HepG2 (cell line): Measurements from ENCODE around the gene TMEM255B. TPM values are rescaled to one million over a fixed set of nuclear protein-coding genes. Genes with fewer than 3 reads are reported as not detected.

Experiments used
- FIP1L1 ChIP-seq: fragments of 200-400 bp; formaldehyde crosslinking; IDR thresholded peaks from 2 replicates; pipeline ENCODE4 v1.6.1; 2018; ENCODE audit warnings: low read depth, mild to moderate bottlenecking, low read length, moderate library complexity, borderline replicate concordance; ENCODE audit not compliant: insufficient read depth
- KLF12 ChIP-seq: sonication (generic); formaldehyde crosslinking; IDR thresholded peaks from 2 replicates; pipeline ENCODE4 v1.4.0; 2020; ENCODE audit warnings: missing genetic modification reagents, borderline replicate concordance
- KLF15 ChIP-seq: sonication (generic); formaldehyde crosslinking; IDR thresholded peaks from 2 replicates; pipeline ENCODE4 v1.8.1; 2023; ENCODE audit warnings: borderline replicate concordance, mild to moderate bottlenecking, inconsistent platforms, missing genetic modification reagents, mixed read lengths
- MYNN ChIP-seq: sonication (generic); formaldehyde crosslinking; IDR thresholded peaks from 2 replicates; pipeline ENCODE4 v1.4.0; 2020; ENCODE audit warnings: mild to moderate bottlenecking, low read depth, missing genetic modification reagents
- PRPF4 ChIP-seq: fragments of 200-400 bp; formaldehyde crosslinking; IDR thresholded peaks from 2 replicates; pipeline ENCODE4 v1.6.1; 2016; ENCODE audit warnings: low read length, low read depth; ENCODE audit not compliant: poor library complexity, severe bottlenecking
- REXO4 ChIP-seq: sonication (generic); formaldehyde crosslinking; IDR thresholded peaks from 2 replicates; pipeline ENCODE4 v1.8.0; 2022; ENCODE audit warnings: missing genetic modification reagents, mild to moderate bottlenecking, borderline replicate concordance
- RFX1 ChIP-seq: fragments of 450-650 bp; IDR thresholded peaks from 2 replicates; pipeline ENCODE4 v1.6.1; 2017
- ZBTB3 ChIP-seq: sonication (generic); formaldehyde crosslinking; IDR thresholded peaks from 2 replicates; pipeline ENCODE4 v1.4.0; 2020; ENCODE audit warnings: low read depth, mild to moderate bottlenecking, moderate library complexity, missing genetic modification reagents, borderline replicate concordance
- ZMYM2 ChIP-seq: sonication (generic); formaldehyde crosslinking; IDR thresholded peaks from 2 replicates; pipeline ENCODE4 v1.8.0; 2022; ENCODE audit warnings: mild to moderate bottlenecking, missing genetic modification reagents
- ZNF235 ChIP-seq: sonication (generic); formaldehyde crosslinking; IDR thresholded peaks from 2 replicates; pipeline ENCODE4 v1.8.1; 2023; ENCODE audit warnings: mild to moderate bottlenecking, missing genetic modification reagents, borderline replicate concordance
- ZNF282 ChIP-seq: fragments of 450-650 bp; IDR thresholded peaks from 2 replicates; pipeline ENCODE4 v1.6.1; 2018; ENCODE audit not compliant: partially characterized antibody
- ZNF367 ChIP-seq: sonication (generic); formaldehyde crosslinking; IDR thresholded peaks from 2 replicates; pipeline ENCODE4 v1.4.0; 2020; ENCODE audit warnings: missing genetic modification reagents, borderline replicate concordance
- ZNF441 ChIP-seq: sonication (generic); formaldehyde crosslinking; IDR thresholded peaks from 2 replicates; pipeline ENCODE4 v1.7.0; 2021; ENCODE audit warnings: missing genetic modification reagents, borderline replicate concordance
- ZNF451 ChIP-seq: sonication (generic); formaldehyde crosslinking; IDR thresholded peaks from 2 replicates; pipeline ENCODE4 v1.5.0; 2020; ENCODE audit warnings: mild to moderate bottlenecking, missing genetic modification reagents
- polyA plus RNA-seq, 8 experiments: library from polyadenylated mRNA; depleted of rRNA in 3 of 8; stranded (reverse) in 7 of 8; unstranded in 1 of 8; fragments of >200 nt; fragmentation: Illumina TruSeq in 4 of 8; extraction: Trizol in 4 of 8; gene quantifications; 2 replicates each; pipeline versions ENCODE4 v1.2.1 to v1.2.3, GENCODE V29; 2011 to 2016; ENCODE audit warnings: low read depth in 4 of 8, missing spikeins in 1 of 8, mixed read lengths in 1 of 8; ENCODE audit not compliant: insufficient read depth in 1 of 8
- total RNA-seq, 5 experiments: library from RNA; depleted of rRNA; stranded (reverse); fragments of >200 nt; fragmentation: Illumina TruSeq; extraction: Trizol; gene quantifications; 2 replicates each; pipeline ENCODE4 v1.2.3, GENCODE V29; 2016; ENCODE audit warnings: low read depth in 1 of 5
- TF ChIP-seq, protein P1 (sequence below), 2 experiments: fragments of 450-650 bp in 1 of 2; sonication (generic) in 1 of 2; formaldehyde crosslinking in 1 of 2; IDR thresholded peaks; 2 replicates each; pipeline versions ENCODE4 v1.6.1 to v1.8.0; 2016 to 2022; ENCODE audit warnings: antibody characterized with exemption in 1 of 2, mild to moderate bottlenecking in 1 of 2, missing genetic modification reagents in 1 of 2
- TF ChIP-seq, protein P2 (sequence below): sonication (generic); formaldehyde crosslinking; IDR thresholded peaks from 2 replicates; pipeline ENCODE4 v1.8.1; 2023; ENCODE audit warnings: missing genetic modification reagents, inconsistent platforms, borderline replicate concordance
- TF ChIP-seq, protein P3 (sequence below): sonication (generic); formaldehyde crosslinking; IDR thresholded peaks from 2 replicates; pipeline ENCODE4 v1.5.1; 2020; ENCODE audit warnings: missing genetic modification reagents, mild to moderate bottlenecking, borderline replicate concordance

TMEM255B gene
- total and polyA plus RNA-seq, 2 of the 13 experiments (the other 11 are each of a cell fraction or from before 2014, with no cell fraction given) = not detected

DNA sequence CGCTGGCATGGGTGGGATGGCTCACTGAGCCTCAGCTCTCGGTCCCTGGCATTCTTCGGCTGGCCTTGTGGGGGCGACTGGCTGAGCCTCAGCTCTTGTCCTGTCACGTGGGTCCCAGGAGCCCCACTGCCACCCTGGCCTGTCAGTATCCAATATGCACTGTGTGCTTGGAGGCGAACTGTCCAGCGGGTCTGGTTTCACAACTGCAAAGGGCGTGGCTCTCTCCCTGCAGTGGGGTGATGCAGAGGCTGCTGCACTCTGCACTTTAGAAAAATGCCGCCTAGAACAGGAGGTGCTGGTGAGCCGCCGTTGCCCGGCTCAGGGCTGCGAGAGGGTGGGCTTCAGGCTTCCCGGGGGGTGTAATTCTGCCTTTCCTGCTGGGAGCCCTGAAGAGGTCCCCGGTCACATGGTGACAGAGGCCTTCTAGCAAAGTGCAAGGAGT, 17.0 kb upstream of the TMEM255B start (continued):
- TF ChIP-seq, protein P1, sequence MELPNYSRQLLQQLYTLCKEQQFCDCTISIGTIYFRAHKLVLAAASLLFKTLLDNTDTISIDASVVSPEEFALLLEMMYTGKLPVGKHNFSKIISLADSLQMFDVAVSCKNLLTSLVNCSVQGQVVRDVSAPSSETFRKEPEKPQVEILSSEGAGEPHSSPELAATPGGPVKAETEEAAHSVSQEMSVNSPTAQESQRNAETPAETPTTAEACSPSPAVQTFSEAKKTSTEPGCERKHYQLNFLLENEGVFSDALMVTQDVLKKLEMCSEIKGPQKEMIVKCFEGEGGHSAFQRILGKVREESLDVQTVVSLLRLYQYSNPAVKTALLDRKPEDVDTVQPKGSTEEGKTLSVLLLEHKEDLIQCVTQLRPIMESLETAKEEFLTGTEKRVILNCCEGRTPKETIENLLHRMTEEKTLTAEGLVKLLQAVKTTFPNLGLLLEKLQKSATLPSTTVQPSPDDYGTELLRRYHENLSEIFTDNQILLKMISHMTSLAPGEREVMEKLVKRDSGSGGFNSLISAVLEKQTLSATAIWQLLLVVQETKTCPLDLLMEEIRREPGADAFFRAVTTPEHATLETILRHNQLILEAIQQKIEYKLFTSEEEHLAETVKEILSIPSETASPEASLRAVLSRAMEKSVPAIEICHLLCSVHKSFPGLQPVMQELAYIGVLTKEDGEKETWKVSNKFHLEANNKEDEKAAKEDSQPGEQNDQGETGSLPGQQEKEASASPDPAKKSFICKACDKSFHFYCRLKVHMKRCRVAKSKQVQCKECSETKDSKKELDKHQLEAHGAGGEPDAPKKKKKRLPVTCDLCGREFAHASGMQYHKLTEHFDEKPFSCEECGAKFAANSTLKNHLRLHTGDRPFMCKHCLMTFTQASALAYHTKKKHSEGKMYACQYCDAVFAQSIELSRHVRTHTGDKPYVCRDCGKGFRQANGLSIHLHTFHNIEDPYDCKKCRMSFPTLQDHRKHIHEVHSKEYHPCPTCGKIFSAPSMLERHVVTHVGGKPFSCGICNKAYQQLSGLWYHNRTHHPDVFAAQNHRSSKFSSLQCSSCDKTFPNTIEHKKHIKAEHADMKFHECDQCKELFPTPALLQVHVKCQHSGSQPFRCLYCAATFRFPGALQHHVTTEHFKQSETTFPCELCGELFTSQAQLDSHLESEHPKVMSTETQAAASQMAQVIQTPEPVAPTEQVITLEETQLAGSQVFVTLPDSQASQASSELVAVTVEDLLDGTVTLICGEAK (IDR thresholded peaks at IDR 0.05) = no peak
- TF ChIP-seq, protein P1 (CRISPR knock-in tag; IDR thresholded peaks at IDR 0.05) = no peak
- TF ChIP-seq, protein P2, sequence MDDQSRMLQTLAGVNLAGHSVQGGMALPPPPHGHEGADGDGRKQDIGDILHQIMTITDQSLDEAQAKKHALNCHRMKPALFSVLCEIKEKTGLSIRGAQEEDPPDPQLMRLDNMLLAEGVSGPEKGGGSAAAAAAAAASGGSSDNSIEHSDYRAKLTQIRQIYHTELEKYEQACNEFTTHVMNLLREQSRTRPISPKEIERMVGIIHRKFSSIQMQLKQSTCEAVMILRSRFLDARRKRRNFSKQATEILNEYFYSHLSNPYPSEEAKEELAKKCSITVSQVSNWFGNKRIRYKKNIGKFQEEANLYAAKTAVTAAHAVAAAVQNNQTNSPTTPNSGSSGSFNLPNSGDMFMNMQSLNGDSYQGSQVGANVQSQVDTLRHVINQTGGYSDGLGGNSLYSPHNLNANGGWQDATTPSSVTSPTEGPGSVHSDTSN (CRISPR knock-in tag) = no peak
- TF ChIP-seq FIP1L1 = no peak
- no peak for TF ChIP-seq ZMYM2 (CRISPR knock-in tag)
- no peak for TF ChIP-seq REXO4 (CRISPR knock-in tag)
- TF ChIP-seq, protein P3, sequence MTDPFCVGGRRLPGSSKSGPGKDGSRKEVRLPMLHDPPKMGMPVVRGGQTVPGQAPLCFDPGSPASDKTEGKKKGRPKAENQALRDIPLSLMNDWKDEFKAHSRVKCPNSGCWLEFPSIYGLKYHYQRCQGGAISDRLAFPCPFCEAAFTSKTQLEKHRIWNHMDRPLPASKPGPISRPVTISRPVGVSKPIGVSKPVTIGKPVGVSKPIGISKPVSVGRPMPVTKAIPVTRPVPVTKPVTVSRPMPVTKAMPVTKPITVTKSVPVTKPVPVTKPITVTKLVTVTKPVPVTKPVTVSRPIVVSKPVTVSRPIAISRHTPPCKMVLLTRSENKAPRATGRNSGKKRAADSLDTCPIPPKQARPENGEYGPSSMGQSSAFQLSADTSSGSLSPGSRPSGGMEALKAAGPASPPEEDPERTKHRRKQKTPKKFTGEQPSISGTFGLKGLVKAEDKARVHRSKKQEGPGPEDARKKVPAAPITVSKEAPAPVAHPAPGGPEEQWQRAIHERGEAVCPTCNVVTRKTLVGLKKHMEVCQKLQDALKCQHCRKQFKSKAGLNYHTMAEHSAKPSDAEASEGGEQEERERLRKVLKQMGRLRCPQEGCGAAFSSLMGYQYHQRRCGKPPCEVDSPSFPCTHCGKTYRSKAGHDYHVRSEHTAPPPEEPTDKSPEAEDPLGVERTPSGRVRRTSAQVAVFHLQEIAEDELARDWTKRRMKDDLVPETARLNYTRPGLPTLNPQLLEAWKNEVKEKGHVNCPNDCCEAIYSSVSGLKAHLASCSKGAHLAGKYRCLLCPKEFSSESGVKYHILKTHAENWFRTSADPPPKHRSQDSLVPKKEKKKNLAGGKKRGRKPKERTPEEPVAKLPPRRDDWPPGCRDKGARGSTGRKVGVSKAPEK = no peak
- no peak for TF ChIP-seq ZNF282
- TF ChIP-seq ZBTB3 (CRISPR knock-in tag) = peak; percentile 96; the same call in 1 of the 2 replicates
- no peak for TF ChIP-seq PRPF4
- TF ChIP-seq ZNF367 = no peak
- no peak for TF ChIP-seq MYNN (CRISPR knock-in tag)
- no peak for TF ChIP-seq ZNF451
- TF ChIP-seq ZNF235 (CRISPR knock-in tag) = no peak
- TF ChIP-seq KLF12 (CRISPR knock-in tag) = no peak
- no peak for TF ChIP-seq KLF15 (CRISPR knock-in tag)
- no peak for TF ChIP-seq RFX1
- TF ChIP-seq ZNF441 (CRISPR knock-in tag) = no peak
